ENCODE data around the gene CNTN4. TPM values are rescaled to one million over a fixed set of nuclear protein-coding genes. Genes with fewer than 3 reads are reported as not detected.

The CNTN4 gene
- total RNA-seq, 1 donor from 2014 or later = 23.0 TPM

- Mint-ChIP-seq H3K27me3 (ENCODE audit: unreplicated experiment) (peaks cover 4% of the 10 kb centered on the region), H3K27ac (ENCODE audit: unreplicated experiment) (no peak overlapping the region), H3K4me3 (ENCODE audit: unreplicated experiment) (no peak overlapping the region), H3K9me3 (ENCODE audit: unreplicated experiment) (no peaks in the 10 kb centered on the region), H3K4me1 (ENCODE audit: low read depth, unreplicated experiment) (peaks cover 11% of the 10 kb centered on the region), H3K36me3 (ENCODE audit: unreplicated experiment) (no peaks in the 10 kb centered on the region)
- no peak for TF ChIP-seq CTCF (IDR thresholded peaks at IDR 0.05; ENCODE audit: partially characterized antibody, unreplicated experiment)
- no peak for DNase-seq
Measured at GRCh38 chr3:2993736-2994135, 895.1 kb downstream of the CNTN4 start.

GRCh38 chr3:2995195-2995594, 896.5 kb downstream of the CNTN4 start:
- no peak for DNase-seq
- Mint-ChIP-seq H3K4me3 (ENCODE audit: unreplicated experiment) (no peak overlapping the region), H3K4me1 (ENCODE audit: low read depth, unreplicated experiment) (peaks cover 11% of the 10 kb centered on the region)

GRCh38 chr3:3005146-3005744, 906.6 kb downstream of the CNTN4 start:
- Mint-ChIP-seq H3K27me3 (ENCODE audit: unreplicated experiment) (no peaks in the 10 kb centered on the region), H3K36me3 (ENCODE audit: unreplicated experiment) (no peaks in the 10 kb centered on the region), H3K27ac (ENCODE audit: unreplicated experiment) (no peak overlapping the region), H3K4me3 (ENCODE audit: unreplicated experiment) (no peak overlapping the region), H3K9me3 (ENCODE audit: unreplicated experiment) (peaks cover 1% of the 10 kb centered on the region), H3K4me1 (ENCODE audit: low read depth, unreplicated experiment) (peaks cover 5% of the 10 kb centered on the region)
- no peak for DNase-seq
- no peak for TF ChIP-seq CTCF (IDR thresholded peaks at IDR 0.05; ENCODE audit: partially characterized antibody, unreplicated experiment)

More at GRCh38 chr3:2995195-2995594, 896.5 kb downstream of the CNTN4 start:
- Mint-ChIP-seq H3K27me3 (ENCODE audit: unreplicated experiment) (peaks cover 4% of the 10 kb centered on the region), H3K36me3 (ENCODE audit: unreplicated experiment) (no peaks in the 10 kb centered on the region), H3K9me3 (ENCODE audit: unreplicated experiment) (no peaks in the 10 kb centered on the region), H3K27ac (ENCODE audit: unreplicated experiment) (no peak overlapping the region)
- no peak for TF ChIP-seq CTCF (IDR thresholded peaks at IDR 0.05; ENCODE audit: partially characterized antibody, unreplicated experiment)

GRCh38 chr3:3013317-3014052, 914.8 kb downstream of the CNTN4 start:
- no peaks in the 10 kb centered on the region for H3K9me3 Mint-ChIP-seq (ENCODE audit: unreplicated experiment)

More at GRCh38 chr3:3013317-3014052, 914.8 kb downstream of the CNTN4 start:
- Mint-ChIP-seq H3K4me1 (ENCODE audit: low read depth, unreplicated experiment) (peaks cover 4% of the 10 kb centered on the region), H3K36me3 (ENCODE audit: unreplicated experiment) (no peaks in the 10 kb centered on the region), H3K4me3 (ENCODE audit: unreplicated experiment) (no peak overlapping the region), H3K27me3 (ENCODE audit: unreplicated experiment) (peaks cover 2% of the 10 kb centered on the region), H3K27ac (ENCODE audit: unreplicated experiment) (no peak overlapping the region)
- no peak for DNase-seq
- TF ChIP-seq CTCF (IDR thresholded peaks at IDR 0.05; ENCODE audit: partially characterized antibody, unreplicated experiment) = no peak
